K562 (cell line): ENCODE measurements around the gene NME4. TPM values are rescaled to one million over a fixed set of nuclear protein-coding genes. Genes with fewer than 3 reads are reported as not detected.

Experiments
- BMI1 ChIP-seq: fragments of 150-350 bp; IDR thresholded peaks from 2 replicates; pipeline ENCODE4 v1.6.1; 2014; ENCODE audit warnings: low read length
- CBX3 ChIP-seq, 2 experiments: IDR thresholded peaks; 1 replicate in 1 of 2; 2 replicates in 1 of 2; pipeline ENCODE4 v1.6.1; 2012; ENCODE audit warnings: inconsistent platforms in 2 of 2, low read length in 2 of 2, borderline replicate concordance in 1 of 2, control low read depth in 1 of 2
- ESRRB ChIP-seq: fragments of 250-450 bp; sonication (Bioruptor Pico); IDR thresholded peaks from 2 replicates; pipeline ENCODE4 v1.5.0; 2020; ENCODE audit warnings: mild to moderate bottlenecking, moderate library complexity, borderline replicate concordance
- FOS ChIP-seq: IDR thresholded peaks from 3 replicates; pipeline ENCODE4 v1.6.1; 2011; ENCODE audit not compliant: insufficient read length; ENCODE audit errors: extremely low read depth
- HSF4 ChIP-seq: fragments of 250-450 bp; sonication (Bioruptor Pico); IDR thresholded peaks from 2 replicates; pipeline ENCODE4 v2.1.2; 2022; ENCODE audit warnings: mild to moderate bottlenecking, moderate library complexity, borderline replicate concordance
- JUNB ChIP-seq: fragments of 450-650 bp; formaldehyde crosslinking; conservative IDR thresholded peaks from 2 replicates; pipeline ENCODE4 v1.4.0; 2020; ENCODE audit warnings: mild to moderate bottlenecking
- LCOR ChIP-seq: sonication (generic); formaldehyde crosslinking; IDR thresholded peaks from 2 replicates; pipeline ENCODE4 v1.8.0; 2022; ENCODE audit warnings: mild to moderate bottlenecking, missing genetic modification reagents
- MEF2A ChIP-seq: IDR thresholded peaks from 2 replicates; pipeline ENCODE4 v1.6.1; 2011; ENCODE audit warnings: low read depth, mild to moderate bottlenecking, low read length, moderate library complexity; ENCODE audit not compliant: control insufficient read depth
- NEUROD1 ChIP-seq: fragments of 150-350 bp; IDR thresholded peaks from 2 replicates; pipeline ENCODE4 v1.6.1; 2014; ENCODE audit warnings: borderline replicate concordance, low read length, low read depth; ENCODE audit not compliant: partially characterized antibody
- NFRKB ChIP-seq: fragments of 450-650 bp; IDR thresholded peaks from 2 replicates; pipeline ENCODE4 v1.6.1; 2016; ENCODE audit warnings: low read depth
- NR2C1 ChIP-seq, 2 experiments: fragments of 450-650 bp; IDR thresholded peaks; 2 replicates each; pipeline ENCODE4 v1.6.1; 2017; ENCODE audit warnings: mild to moderate bottlenecking in 2 of 2, antibody characterized with exemption in 1 of 2, inconsistent platforms in 1 of 2, missing compliant biosample characterization in 1 of 2, missing genetic modification characterization in 1 of 2
- PTTG1 ChIP-seq: fragments of 450-650 bp; IDR thresholded peaks from 2 replicates; pipeline ENCODE4 v1.6.1; 2016; ENCODE audit warnings: low read depth, mild to moderate bottlenecking, missing genetic modification characterization, missing compliant biosample characterization
- RHOXF2B ChIP-seq: fragments of 250-450 bp; sonication (Bioruptor Pico); conservative IDR thresholded peaks from 2 replicates; pipeline ENCODE4 v1.5.1; 2021
- SMARCB1 ChIP-seq: IDR thresholded peaks from 2 replicates; pipeline ENCODE4 v1.6.1; 2011; ENCODE audit warnings: improper control_type of control experiment, low read depth; ENCODE audit not compliant: insufficient read length
- ZHX1 ChIP-seq: fragments of 150-350 bp; conservative IDR thresholded peaks from 2 replicates; pipeline ENCODE4 v1.6.1; 2014; ENCODE audit warnings: low read length
- ZKSCAN1 ChIP-seq: fragments of 150-350 bp; IDR thresholded peaks from 2 replicates; pipeline ENCODE4 v1.6.1; 2016; ENCODE audit warnings: low read depth, low read length
- ZKSCAN3 ChIP-seq: fragments of 250-450 bp; sonication (Bioruptor Pico); IDR thresholded peaks from 2 replicates; pipeline ENCODE4 v1.4.0; 2020
- ZNF212 ChIP-seq: fragments of 450-650 bp; formaldehyde crosslinking; IDR thresholded peaks from 2 replicates; pipeline ENCODE4 v1.4.0; 2020; ENCODE audit warnings: mild to moderate bottlenecking
- ZNF277 ChIP-seq: fragments of 250-450 bp; sonication (Bioruptor Pico); IDR thresholded peaks from 2 replicates; pipeline ENCODE4 v1.8.0; 2022; ENCODE audit warnings: inconsistent platforms, mild to moderate bottlenecking, moderate library complexity, borderline replicate concordance
- ZNF512 ChIP-seq: IDR thresholded peaks from 2 replicates; pipeline ENCODE4 v1.6.1; 2016; ENCODE audit warnings: missing genetic modification characterization, missing compliant biosample characterization
- polyA plus RNA-seq, 8 experiments: library from polyadenylated mRNA; depleted of rRNA in 4 of 8; stranded (reverse) in 5 of 8; unstranded in 3 of 8; fragments of >200 nt; fragmentation: Nextera tagmentation in 2 of 8; fragmentation: Illumina TruSeq in 1 of 8; extraction: Ambion mirVana in 2 of 8; extraction: Trizol in 1 of 8; gene quantifications; 2 replicates each; pipeline versions ENCODE4 v1.2.1 to v1.2.3, GENCODE V29; 2011 to 2014; ENCODE audit warnings: inconsistent platforms in 1 of 8, missing spikeins in 1 of 8
- total RNA-seq, 7 experiments: library from RNA; depleted of rRNA in 6 of 7; stranded (reverse); fragments of >200 nt in 6 of 7; fragmentation: Illumina TruSeq in 2 of 7; extraction: Trizol in 2 of 7; gene quantifications; 2 replicates each; pipeline versions ENCODE4 v1.2.1 to v1.2.3, GENCODE V29; 2011 to 2021; ENCODE audit warnings: low replicate concordance in 1 of 7
- TF ChIP-seq, protein P1 (sequence below): fragments of 450-650 bp; IDR thresholded peaks from 2 replicates; pipeline ENCODE4 v1.6.1; 2014; ENCODE audit warnings: low read depth, mild to moderate bottlenecking, moderate library complexity, borderline replicate concordance
- TF ChIP-seq, protein P2 (sequence below): IDR thresholded peaks from 2 replicates; pipeline ENCODE4 v1.6.1; 2011; ENCODE audit not compliant: insufficient read length; ENCODE audit errors: extremely low read depth

The NME4 gene
- total and polyA plus RNA-seq, 9 of the 15 experiments (the other 6 are each of a cell fraction or from before 2014, with no cell fraction given) = 15.4 to 264 (median 139) TPM

DNA sequence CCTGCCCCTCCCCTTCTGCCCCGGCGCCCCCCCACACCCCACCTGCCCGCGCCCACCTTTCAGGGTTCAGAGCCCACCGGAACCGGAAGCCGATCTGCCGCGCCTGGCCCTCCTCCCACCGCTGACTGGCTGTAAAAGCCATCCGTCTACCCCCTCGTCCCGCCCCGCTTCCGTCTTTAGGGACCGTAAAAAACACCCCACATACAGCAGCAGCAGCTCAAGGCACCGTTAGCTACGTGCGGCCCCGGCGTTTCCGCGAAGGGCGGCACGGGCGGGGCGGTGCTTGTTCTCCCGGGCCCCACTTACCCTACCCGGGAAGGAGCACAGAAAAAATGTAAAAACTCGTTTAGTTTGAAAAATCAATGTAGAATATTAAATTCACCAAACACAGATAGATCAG is 26.6 kb upstream of the NME4 start, which contains the start of gene MRPL28 (continued):
- no peak for TF ChIP-seq ZNF512 (tag)
- no peak for TF ChIP-seq PTTG1 (tag)
- TF ChIP-seq, protein P1, sequence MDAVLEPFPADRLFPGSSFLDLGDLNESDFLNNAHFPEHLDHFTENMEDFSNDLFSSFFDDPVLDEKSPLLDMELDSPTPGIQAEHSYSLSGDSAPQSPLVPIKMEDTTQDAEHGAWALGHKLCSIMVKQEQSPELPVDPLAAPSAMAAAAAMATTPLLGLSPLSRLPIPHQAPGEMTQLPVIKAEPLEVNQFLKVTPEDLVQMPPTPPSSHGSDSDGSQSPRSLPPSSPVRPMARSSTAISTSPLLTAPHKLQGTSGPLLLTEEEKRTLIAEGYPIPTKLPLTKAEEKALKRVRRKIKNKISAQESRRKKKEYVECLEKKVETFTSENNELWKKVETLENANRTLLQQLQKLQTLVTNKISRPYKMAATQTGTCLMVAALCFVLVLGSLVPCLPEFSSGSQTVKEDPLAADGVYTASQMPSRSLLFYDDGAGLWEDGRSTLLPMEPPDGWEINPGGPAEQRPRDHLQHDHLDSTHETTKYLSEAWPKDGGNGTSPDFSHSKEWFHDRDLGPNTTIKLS = no peak
- TF ChIP-seq ZNF212 = no peak
- no peak for TF ChIP-seq CBX3 (IDR thresholded peaks at IDR 0.05; ENCODE audit: borderline replicate concordance in 1 of 2, low read length in 2 of 2)
- no peak for TF ChIP-seq ZNF277
- TF ChIP-seq MEF2A = no peak
- TF ChIP-seq FOS = peak; percentile 81
- TF ChIP-seq NEUROD1 = peak; percentile 68
- no peak for TF ChIP-seq RHOXF2B (CRISPR knock-in tag)
- TF ChIP-seq ZHX1 = no peak
- no peak for TF ChIP-seq BMI1
- no peak for TF ChIP-seq ZKSCAN1
- TF ChIP-seq ZKSCAN3 (CRISPR knock-in tag) = no peak
- no peak for TF ChIP-seq JUNB (CRISPR knock-in tag)
- no peak for TF ChIP-seq HSF4 (CRISPR knock-in tag)
- peak; percentile 88 for TF ChIP-seq NR2C1 (IDR thresholded peaks at IDR 0.05)
- TF ChIP-seq NR2C1 (tag; IDR thresholded peaks at IDR 0.05) = peak; percentile 87
- no peak for TF ChIP-seq SMARCB1
- TF ChIP-seq LCOR = no peak
- TF ChIP-seq, protein P2, sequence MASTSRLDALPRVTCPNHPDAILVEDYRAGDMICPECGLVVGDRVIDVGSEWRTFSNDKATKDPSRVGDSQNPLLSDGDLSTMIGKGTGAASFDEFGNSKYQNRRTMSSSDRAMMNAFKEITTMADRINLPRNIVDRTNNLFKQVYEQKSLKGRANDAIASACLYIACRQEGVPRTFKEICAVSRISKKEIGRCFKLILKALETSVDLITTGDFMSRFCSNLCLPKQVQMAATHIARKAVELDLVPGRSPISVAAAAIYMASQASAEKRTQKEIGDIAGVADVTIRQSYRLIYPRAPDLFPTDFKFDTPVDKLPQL = no peak
- no peak for TF ChIP-seq NFRKB
- no peak for TF ChIP-seq ESRRB
